Posterior cingulate gyrus (tissue), 11 donors: ENCODE measurements around the gene SPTLC3.
A peak's percentile ranks its signal among the peaks of the same experiment; 100 is the strongest.
"Not testable (repeated sequence)": the region's sequence is repeated elsewhere in the genome, so short reads cannot be mapped to it uniquely, and the experiment has no call there.

Experiments
- DNase-seq, 10 donors: peaks; one replicate each; pipeline versions ENCODE4 v3.0.0 to v3.0.0-alpha.2; 2020 to 2021; ENCODE audit warnings: mixed read lengths in 3 of 10
- intact Hi-C: fragments of 100-400 bp; cut with DNase I; formaldehyde crosslinking; loops from one replicate; pipeline ENCODE4 v1.15.1; 2023

SPTLC3 gene

DNA sequence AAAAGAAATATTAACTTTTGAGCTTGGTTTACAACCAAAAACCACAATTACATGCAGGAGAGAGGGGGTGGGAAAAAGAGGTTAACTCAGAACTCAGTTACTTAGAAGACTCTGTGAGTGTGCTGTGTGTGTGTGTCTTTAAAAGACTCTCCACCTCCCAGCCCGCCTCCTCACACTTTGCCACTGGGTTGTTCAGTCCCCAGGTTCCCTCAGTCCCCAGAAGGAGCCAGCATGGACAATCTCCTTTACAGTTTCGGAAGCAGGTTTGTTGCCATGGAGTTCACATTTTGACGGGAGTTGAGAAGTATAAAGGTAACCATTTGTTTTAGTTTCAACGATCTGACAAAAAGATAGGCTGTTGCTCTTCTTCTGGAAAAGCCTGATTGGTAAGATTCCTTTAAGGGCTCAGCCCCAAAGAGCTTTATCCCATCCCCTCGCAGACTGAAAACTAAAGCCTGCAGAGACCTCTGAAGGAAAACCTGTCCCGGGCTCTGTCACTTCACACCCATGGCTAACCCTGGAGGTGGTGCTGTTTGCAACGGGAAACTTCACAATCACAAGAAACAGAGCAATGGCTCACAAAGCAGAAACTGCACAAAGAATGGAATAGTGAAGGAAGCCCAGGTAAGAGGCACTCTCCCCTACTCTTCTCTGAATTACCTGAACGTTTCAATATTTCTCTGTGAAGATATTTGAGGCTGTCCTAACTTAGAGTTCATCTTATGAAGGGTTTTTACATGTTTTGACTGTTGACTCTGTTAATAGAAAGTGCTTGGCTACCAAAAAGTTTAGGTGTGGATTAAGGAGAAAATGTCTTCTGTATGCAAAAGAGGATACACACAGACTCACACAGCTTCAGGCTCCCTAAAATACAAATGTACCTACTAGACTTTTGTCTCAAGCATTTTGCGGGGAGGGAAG, at the start of gene SPTLC3:
SPTLC3 (plus strand) TSS at position 212 of the 921 bp plus-strand sequence; CDS start at position 508, 296 bp downstream.
- intact Hi-C loops = no loop called here
- peak in 4 of 10 donors; percentile 8 to 64 (median 12) for DNase-seq

DNA sequence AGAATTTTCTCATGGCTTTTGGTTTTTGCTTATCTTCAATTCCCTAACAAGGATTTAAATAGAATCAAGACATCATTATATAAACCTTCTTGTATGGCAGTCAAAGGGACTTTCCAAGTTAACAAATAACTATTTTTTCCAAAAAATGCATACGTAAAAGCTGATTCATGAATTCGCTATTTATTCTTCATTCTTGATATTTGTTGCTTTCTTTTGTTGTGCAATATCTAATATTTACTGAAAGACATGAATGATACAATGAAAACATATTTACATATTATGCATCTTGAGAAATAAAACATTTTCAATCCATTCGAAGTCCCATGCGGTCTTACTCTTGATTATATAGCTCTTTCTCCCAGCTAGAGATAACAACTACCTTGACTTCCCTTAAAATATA, 47.0 kb upstream of the SPTLC3 start:
- no peak for DNase-seq
- intact Hi-C loops = no loop called here

DNA sequence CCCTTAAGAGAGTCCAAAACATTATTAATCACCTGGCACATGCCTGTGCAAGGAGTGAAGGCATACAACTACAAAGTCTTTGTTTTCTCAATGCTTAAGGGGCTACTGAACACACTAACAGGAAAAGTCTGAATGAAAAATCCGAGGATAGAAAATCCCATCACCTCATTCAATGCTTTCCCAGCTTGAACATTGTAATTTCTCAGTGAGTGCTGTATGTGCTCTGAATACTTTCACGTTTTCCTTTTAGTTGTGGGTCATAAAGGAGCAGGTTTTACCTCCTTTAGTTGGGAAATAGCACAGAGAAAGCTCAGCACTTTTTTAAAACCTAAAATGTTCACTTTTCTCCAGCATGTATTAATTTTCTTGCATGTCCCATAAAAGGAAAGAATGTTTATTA, 45.9 kb upstream of the SPTLC3 start:
- intact Hi-C loops = no loop called here
- DNase-seq = no peak

DNA sequence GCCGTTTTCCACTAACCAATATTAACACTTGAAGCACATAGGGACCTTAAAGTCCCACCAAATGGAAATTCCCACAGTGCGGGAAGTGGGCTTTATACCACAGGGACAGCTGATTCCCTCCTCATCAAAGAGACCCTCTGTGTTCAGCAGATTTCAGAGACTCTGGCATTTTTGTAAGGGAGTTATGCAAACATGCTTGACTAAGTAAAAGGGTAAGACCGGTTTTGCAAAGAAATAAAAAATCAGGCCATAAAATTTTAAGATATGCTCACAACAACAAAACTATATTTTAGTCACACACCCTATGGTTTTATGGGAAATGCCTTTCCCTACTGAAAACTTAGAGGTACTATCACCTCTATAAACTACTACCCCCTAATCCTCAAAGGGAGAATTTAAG, 45.4 kb upstream of the SPTLC3 start:
- no peak for DNase-seq

DNA sequence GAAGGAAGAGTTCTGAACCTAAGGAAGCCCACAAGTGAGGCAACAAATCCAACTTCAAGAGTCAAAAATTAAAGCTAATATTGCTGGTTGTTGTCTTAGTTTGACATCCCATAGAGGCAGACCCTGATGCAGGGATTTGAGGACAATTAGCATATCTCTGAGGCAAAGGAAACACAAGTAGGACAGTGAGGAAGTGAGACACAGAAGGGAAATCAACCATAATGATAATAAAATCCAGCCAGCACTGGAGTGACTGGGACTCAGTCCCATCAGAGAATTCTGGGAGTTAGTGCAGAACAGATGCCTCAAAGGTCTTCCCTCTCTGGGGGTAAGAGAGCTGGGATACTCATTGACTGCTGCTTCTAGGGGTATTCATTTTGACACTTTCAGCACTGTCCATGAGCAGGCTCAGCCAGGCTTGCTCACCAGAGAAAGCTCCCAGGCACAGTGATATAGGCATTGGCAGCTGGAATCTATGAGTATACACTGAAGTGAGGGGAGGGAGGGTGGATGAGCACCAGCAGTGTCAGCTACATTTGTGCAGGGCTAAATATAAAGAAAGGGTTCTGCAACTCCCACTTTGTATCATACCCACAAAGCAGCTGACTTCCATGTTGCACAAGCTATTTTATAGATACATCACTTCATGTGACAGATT, 43.4 kb upstream of the SPTLC3 start:
- DNase-seq = no peak
- intact Hi-C loops = no loop called here

More for the DNA sequence above, 45.4 kb upstream of the SPTLC3 start:
- intact Hi-C loops = no loop called here

DNA sequence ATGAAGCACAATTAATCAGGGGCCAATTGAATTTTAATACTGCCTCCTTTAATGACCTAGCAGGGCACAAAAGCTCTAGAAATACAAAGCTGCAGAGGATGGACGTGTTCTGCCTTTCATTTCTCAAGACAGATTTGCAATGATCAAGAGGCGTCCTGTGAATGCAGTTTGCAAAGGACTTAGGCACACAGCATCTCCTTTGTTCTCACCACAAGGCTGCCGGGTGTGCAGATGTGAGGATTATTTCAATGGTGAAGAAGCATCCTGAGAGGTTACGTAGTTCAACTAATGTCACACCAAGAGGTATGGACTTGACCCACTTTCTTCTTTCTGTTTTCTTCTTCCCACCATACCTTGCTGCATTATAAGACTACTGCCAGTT, 42.9 kb upstream of the SPTLC3 start:
- intact Hi-C loops = loop anchor here (1.0 kb wide), 1 partner anchor 41 kb away; no protein-coding TSS in a partner anchor
- DNase-seq = peak in 1 of 10 donors; percentile 4

DNA sequence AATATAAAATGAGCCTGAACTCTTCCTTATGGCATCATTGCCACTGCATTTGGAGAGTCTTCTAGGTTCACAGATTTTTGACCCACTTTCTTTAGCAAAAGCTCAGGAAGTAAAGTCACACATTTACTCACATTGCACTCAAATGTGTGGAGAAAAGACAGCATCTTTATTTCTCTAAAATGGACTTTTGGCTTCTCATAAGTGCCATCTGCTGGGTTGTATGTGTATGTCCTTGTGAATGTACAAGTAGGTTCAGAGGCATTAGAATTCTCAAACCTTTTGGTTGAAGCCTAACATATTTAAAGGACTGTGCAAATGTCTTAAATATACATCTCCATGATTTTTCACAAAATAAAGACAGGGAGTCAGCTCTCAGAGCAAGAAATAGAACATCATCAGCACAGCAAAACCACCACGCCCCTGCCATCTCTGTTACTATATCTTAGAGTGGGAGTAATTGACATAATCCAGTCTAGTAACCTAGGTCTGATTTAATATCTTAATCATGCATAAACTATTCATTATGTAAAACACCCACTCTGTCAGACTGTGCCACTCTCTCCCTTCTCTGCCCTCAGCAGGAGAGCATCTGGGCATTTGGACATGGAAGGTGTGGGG, 42.2 kb upstream of the SPTLC3 start:
- intact Hi-C loops = loop anchor here (1.0 kb wide), 1 partner anchor 41 kb away; no protein-coding TSS in a partner anchor
- DNase-seq = no peak

DNA sequence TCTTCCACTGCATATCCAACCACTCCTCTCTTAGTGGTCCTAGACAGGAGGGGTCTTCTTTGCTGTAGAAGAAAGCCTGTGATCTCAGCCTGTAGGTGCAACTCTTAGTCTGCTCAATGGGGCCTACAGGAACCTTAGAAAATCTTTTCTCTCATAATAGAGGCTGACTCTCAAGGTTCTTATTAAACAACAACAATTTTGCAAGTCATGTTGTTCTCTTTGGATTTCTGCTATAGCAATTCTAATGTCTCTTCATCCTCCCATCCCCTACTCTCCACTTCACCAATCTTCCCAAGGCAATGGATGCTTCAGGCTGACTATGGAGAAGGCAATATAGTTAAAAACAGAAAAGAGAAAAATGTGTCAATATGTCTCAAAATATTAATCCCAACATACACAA, 40.8 kb upstream of the SPTLC3 start:
- DNase-seq = no peak
- intact Hi-C loops = no loop called here

DNA sequence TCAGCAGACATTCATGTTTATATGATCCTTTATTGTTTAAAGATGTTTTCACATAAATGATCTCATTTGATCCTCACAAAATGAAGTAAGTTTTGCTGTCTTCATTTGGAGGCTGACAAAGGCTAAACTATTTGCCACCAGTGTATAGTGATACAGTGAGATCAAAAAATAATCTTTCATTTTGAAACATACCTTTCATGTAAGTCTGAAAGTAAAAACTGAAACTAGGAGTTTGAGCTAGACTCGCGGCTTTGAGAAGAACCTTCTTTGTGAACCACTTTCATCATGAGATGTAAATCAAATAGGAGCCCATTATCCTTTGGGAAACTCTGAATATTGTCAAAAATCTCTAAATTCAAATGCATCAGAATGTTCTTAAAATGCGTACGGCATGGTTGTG, 40.3 kb upstream of the SPTLC3 start:
- intact Hi-C loops = no loop called here
- DNase-seq = no peak

DNA sequence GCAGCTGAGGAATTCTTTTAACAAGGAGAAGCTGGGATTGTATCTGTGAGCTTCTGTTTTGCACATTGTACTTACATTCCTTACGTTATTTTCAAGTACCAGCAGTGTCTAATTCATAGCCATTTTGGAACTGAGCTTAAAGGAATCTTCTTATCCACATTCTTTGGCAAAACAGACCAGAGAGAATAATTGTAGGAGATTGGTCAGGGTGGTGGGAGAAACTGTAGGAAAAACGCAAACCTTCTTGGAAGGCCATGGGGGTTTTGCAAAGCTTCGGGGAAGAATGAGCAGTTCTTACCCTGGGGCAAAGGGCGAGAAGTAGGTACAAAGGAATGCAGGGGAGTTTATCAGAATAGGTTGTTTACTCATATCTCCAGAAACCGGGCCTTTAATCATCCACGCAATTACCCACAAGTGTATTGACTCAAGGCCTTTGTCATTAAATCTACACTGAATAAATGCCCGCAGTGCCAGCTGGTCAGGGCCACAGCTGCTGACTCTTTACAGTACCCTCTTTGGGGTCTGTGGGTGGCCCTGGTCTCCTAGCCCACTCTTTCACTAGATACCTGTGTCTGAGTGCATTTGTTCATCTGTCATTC, 39.6 kb upstream of the SPTLC3 start:
- no peak for DNase-seq
- intact Hi-C loops = no loop called here

DNA sequence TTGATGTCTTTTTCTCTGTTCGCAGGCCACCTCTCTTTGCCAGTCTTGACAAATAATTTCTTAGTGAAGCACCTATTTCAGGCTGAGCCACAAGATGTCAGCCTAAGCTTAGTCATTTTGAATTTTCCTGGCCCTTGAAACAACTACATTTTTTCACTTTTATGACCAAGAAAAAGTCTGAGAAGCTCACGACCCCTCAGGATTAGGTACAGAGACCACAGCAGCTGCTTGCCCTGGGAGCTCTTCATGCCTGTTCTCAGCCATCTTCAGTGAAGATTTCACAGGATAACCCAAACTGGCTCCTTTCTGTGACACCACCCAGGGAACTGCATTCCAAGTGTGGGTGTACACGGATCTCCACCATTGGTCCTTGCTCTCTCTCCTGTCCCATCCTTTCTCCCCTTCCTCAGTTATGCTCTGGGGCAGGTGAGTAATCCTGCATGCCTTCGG, 38.4 kb upstream of the SPTLC3 start:
- no peak for DNase-seq
- intact Hi-C loops = loop anchor here (1.0 kb wide), 1 partner anchor 136 kb away; no protein-coding TSS in a partner anchor

DNA sequence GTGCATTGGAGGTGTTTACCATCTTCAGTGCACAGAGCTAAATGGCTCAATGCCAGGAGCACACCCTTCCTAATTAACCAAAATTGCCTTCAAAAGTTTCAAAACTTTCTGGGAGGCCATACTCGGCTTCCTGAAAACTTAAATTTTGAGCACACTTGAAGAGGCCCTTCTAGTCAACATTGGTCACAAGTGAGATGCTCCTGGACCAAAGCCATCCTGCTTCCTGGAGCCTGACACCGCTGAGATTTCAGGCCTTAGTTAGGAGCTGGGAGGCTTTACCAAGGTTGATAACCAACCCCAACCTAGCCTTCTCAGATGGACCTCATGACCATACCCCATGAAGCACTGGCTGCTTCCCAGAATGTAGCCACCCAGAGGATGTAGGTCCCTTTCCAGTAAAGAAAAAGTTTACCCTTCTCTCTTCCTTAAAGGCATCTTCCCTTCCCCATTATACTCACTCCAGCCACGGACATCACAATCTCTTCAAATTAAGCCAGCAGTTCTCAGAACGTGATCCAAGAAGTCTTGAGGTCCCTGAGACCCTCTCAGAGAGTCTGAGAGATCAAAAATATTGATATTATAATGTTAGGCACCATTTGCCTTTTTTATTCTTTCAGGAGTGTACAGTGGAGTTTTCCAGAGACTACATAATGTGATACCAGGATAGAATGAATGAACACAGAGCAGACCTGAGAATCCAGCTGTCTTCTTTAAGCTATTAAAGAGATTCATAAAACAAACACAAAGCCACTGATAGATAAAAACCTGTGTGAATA, 32.8 kb upstream of the SPTLC3 start:
- intact Hi-C loops = no loop called here
- no peak for DNase-seq

DNA sequence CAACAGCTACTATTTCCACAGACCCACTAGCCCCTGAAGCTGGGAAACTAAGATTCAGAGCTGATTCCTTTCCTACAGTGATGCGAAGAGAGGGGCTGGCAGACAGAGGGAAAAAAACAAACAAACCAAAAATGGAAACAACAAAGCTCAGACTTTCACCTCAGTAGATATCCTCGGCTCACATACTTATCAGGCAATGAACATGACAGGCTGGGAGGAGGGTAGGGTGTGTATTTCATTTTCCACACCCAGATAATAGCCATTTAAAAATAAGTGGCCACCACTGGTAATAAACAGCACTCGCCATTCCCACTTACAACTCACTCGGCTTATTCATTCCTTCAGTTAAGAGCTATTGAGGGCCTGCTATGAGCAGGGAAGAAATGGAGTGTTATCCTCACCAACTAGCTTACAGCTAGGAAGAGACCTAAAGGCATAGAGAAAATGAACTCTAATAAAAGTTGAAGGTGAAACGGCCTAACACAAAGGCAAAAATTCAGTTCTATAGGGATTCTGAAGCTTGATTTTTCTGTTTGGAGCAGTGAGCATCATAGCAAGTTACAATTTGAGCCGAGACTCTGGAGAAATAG, 32.0 kb upstream of the SPTLC3 start:
- intact Hi-C loops = no loop called here
- no peak for DNase-seq

DNA sequence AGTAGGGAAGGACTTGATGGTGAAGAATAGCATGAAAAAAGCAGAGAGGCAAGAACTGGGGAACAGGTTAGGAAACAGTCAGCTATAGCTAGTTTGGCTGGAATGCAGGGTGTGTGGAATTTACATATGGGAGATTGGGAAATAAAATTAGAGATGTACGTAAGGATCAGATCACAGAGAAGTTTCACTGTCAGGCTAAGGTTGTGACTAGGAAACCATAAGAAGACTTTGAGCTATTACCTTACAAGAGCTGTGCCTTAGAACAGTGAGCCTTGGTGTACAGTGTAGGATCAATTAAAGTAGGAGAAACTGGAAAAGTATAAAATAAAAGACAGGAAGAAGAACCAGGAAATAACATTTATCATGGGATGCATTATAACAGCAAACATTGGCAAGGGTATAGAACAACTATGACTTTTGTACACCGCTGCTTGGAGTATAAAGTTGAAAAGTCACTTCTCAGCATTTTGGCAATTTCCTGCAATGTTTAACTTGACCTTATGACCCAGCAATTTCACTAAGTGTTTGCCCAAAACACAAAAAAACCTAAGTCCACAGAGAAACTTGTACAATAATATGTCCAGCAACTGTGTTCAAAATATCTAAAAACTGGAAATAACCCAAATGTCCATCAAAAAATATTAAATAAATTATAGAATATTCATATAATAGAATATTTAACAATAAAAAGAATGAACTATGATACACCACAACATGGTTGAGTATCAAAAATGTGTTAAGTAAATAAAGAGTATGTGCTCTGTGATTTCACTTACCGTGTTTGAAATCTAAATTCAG, 31.2 kb upstream of the SPTLC3 start:
- intact Hi-C loops = no loop called here
- no peak for DNase-seq

DNA sequence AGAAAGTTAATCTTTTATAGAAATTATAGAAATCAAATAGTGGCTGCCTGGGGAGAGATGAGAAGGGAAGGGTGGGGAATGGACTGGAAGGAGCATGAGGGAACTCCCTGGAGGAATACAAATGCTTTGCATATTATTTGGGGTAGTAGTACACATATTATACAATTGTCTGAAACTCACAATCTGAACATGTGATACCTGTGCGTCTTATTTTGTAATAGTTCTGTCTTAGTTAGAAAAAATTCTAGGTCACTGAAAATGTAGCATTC, 30.7 kb upstream of the SPTLC3 start:
- DNase-seq = no peak
- intact Hi-C loops = no loop called here

DNA sequence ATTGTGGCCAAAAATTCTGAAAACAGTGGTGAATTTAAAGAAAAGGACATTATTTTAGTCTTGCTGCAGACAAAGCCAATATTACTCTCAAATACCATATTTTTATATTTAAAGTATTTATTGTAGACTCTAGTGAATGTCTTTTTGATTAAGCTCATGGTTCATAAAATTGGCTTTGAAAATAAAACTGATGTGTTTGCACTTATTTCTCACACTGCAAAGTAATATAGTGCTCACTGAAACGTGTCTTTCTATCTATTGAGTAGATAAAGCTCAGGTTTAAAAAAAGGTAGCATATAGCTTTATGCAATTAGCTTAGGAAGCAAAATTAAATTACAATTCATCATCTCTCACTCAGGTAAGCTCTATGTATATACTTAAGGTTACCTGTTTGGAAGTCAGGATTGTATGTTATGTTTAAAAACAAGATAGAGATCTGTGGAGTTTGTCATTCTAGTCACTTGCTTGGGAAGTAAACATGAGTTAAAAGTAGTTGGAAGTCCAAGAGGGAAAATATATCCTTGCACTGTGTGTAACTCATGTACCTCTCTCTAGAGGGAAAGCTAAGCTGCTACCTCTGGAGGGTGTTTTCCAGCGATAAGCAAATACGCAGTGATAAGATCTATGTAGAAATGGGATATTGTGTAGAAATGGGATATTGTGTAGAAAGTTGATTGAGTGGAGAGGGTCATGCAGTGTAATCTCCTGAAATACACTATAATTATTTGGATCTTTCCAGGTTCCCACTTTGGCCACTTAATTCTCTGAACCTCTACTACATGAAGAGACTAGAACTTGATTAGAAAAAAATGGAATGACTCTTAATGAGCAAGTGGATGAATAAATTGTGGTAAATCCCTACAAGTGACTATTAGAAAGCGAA, 29.9 kb upstream of the SPTLC3 start:
- no peak for DNase-seq
- intact Hi-C loops = no loop called here

DNA sequence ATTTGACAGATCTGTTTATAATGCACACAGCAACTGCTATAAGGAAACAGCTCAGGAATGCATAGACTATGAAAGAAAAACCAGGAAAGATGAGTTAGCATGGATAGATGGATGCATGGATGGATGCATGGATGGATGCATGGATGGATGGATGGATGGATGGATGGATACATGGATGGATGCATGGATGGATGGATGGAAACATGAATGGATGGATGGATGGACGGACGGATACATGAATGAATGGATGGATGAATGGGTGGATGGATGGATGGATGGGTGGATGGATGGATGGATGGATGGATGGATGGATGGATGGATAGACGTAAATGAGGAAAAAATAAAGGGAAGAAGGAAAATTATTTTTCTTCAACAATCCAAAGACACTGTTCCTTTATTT, 29.1 kb upstream of the SPTLC3 start:
- intact Hi-C loops, DNase-seq: not testable (repeated sequence)

DNA sequence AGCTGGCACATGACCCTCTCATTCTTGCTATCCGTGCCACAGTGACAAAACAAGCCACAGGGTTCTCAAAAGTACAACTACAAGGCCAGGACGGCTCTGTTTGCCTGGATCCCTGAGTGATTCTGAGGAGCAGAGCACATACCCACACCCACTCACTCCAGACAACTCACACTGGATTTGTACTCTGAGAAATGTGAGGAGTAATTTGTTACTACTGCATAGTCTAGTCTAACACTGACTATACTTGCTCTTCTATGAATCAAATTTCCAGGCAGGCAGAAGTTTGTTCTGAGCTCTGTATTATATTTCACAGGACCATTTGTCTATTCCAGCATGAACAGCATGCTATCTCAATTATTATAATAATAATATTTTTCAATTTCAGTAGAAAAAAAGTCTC, 26.7 kb upstream of the SPTLC3 start:
- intact Hi-C loops = no loop called here
- DNase-seq = no peak
